ENCODE data around the gene EIF4E1B. TPM values are rescaled to one million over a fixed set of nuclear protein-coding genes. Genes with fewer than 3 reads are reported as not detected.

The EIF4E1B gene
- total RNA-seq (under 1 TPM in 1 of 4 donors, not detected in 3; 0.36 TPM), polyA plus RNA-seq (not detected)

DNA sequence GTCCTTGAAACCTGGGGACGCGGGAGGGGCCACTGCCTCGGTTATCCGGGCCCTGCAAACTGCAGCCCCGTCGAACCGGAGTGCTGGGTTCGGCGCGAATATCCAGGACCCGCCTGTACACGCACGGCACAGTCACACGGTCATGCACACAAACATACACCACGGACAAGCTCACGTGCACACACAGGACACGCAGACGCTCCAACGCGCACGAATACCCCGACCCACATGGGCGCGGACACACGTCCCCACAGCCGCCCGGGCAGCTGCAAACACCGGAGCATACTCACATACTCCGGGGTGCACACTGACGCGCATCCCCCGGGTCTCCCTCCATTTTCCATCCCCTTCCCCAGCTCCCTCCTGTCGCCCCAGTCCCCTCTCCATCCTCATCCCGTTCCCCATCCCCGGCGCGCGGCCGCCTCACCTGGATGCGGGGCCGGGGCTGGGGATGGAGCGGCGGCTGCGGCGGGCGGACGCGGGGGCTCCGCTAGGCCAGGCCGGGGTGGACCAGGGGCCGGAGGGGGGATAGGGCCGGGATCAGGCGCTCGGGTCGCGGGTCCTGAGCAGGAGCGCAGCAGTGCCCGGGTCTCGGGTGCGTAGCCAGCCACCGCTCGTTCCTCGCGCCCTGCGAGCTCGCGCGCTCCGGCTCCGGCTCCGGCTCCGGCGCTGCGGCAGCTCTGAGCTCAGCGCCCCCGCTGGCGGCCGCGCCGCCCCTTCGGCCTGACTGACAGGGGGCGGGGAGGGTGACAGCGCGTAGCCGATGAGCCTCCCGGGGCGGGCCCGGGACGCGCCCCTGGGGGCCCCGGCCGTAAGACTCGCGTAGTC is at the start of gene EIF4E1B, which contains the start of gene SNCB:
Gene EIF4E1B, plus strand, starts transcription at position 823 of the 828 bp plus-strand sequence. CDS start 12,113 bp downstream, outside the sequence.
Gene SNCB, minus strand, starts transcription at position 682 of the 828 bp plus-strand sequence. CDS start 880 bp downstream, outside the sequence.
- peak within 1 kb of the TSS in 3 of 4 donors; percentile 21 to 46 (median 42) for H3K4me3 ChIP-seq
- DNase-seq = no peak
- no peak for TF ChIP-seq POLR2AphosphoS5 (IDR thresholded peaks at IDR 0.05)
- TF ChIP-seq EP300 (IDR thresholded peaks at IDR 0.05) = no peak
- TF ChIP-seq CTCF (IDR thresholded peaks at IDR 0.05) = no peak
- no peak for TF ChIP-seq POLR2A (IDR thresholded peaks at IDR 0.05)
- H3K9me3 ChIP-seq = no peaks in the 10 kb centered on the region
- intact Hi-C loops (cut with DNase I) = no loop called here
- peaks cover 0 to 17% (median 15%) of the 10 kb centered on the region in 4 donors for H3K4me1 ChIP-seq
- peaks cover 32 to 80% (median 51%) of the 10 kb centered on the region in 3 donors for H3K27me3 ChIP-seq
- WGBS, 2 donors = 1 to 2% methylated on average over 94 of the region's 94 CpGs
- no peak within 1 kb of the TSS for H3K27ac ChIP-seq
- no peaks in the 10 kb centered on the region for H3K36me3 ChIP-seq

GRCh38 chr5:176581361-176581760 is 49.1 kb upstream of the EIF4E1B start:
- no peaks in the 10 kb centered on the region for H3K4me1 ChIP-seq
- H3K4me3 ChIP-seq = no peak overlapping the region
- intact Hi-C loops (cut with DNase I) = no loop called here
- no peak for TF ChIP-seq EP300 (IDR thresholded peaks at IDR 0.05)
- no peak for TF ChIP-seq POLR2A (IDR thresholded peaks at IDR 0.05)
- TF ChIP-seq POLR2AphosphoS5 (IDR thresholded peaks at IDR 0.05) = no peak
- no peak for TF ChIP-seq CTCF (IDR thresholded peaks at IDR 0.05)
- DNase-seq = no peak
- WGBS, 2 donors = 93 to 94% methylated on average over 12 of the region's 12 CpGs
- no peaks in the 10 kb centered on the region for H3K36me3 ChIP-seq
- H3K9me3 ChIP-seq = peaks cover 4 to 14% (median 11%) of the 10 kb centered on the region in 4 donors
- H3K27ac ChIP-seq = no peak overlapping the region
- no peaks in the 10 kb centered on the region for H3K27me3 ChIP-seq

GRCh38 chr5:176583076-176583475 is 47.4 kb upstream of the EIF4E1B start:
- H3K36me3 ChIP-seq = no peaks in the 10 kb centered on the region
- peaks cover 4 to 14% (median 11%) of the 10 kb centered on the region in 4 donors for H3K9me3 ChIP-seq
- intact Hi-C loops (cut with DNase I) = no loop called here
- H3K27ac ChIP-seq = no peak overlapping the region
- H3K4me1 ChIP-seq = no peaks in the 10 kb centered on the region
- TF ChIP-seq CTCF (IDR thresholded peaks at IDR 0.05) = no peak
- no peak for TF ChIP-seq POLR2AphosphoS5 (IDR thresholded peaks at IDR 0.05)
- TF ChIP-seq POLR2A (IDR thresholded peaks at IDR 0.05) = no peak
- no peaks in the 10 kb centered on the region for H3K27me3 ChIP-seq
- no peak overlapping the region for H3K4me3 ChIP-seq
- no peak for DNase-seq
- WGBS, 2 donors = 89 to 90% methylated on average over 4 of the region's 4 CpGs

- no peak for DNase-seq
- Histone ChIP-seq H3K27ac (no peak overlapping the region), H3K4me1 (no peaks in the 10 kb centered on the region), H3K36me3 (no peaks in the 10 kb centered on the region), H3K4me3 (no peak overlapping the region), H3K9me3 (peaks cover 4 to 14% (median 11%) of the 10 kb centered on the region in 4 donors), H3K27me3 (no peaks in the 10 kb centered on the region)
- TF ChIP-seq POLR2A (IDR thresholded peaks at IDR 0.05) = no peak
- TF ChIP-seq CTCF (IDR thresholded peaks at IDR 0.05) = no peak
- TF ChIP-seq EP300 (IDR thresholded peaks at IDR 0.05) = no peak
- no peak for TF ChIP-seq POLR2AphosphoS5 (IDR thresholded peaks at IDR 0.05)
- intact Hi-C loops (cut with DNase I) = no loop called here
- WGBS, 2 donors = 53 to 82% methylated on average over 7 of the region's 7 CpGs
These were observed 43.1 kb upstream of the EIF4E1B start for GRCh38 chr5:176587398-176587797.
